HG02759 (cell line): ENCODE data around the gene SKIDA1.

Experiments
- ATAC-seq: cut with Tn5 transposase; IDR thresholded peaks from one replicate; pipeline ENCODE4 v1.9.1; 2021; ENCODE audit warnings: mild to moderate bottlenecking, moderate library complexity; ENCODE audit not compliant: unreplicated experiment

Gene SKIDA1

DNA sequence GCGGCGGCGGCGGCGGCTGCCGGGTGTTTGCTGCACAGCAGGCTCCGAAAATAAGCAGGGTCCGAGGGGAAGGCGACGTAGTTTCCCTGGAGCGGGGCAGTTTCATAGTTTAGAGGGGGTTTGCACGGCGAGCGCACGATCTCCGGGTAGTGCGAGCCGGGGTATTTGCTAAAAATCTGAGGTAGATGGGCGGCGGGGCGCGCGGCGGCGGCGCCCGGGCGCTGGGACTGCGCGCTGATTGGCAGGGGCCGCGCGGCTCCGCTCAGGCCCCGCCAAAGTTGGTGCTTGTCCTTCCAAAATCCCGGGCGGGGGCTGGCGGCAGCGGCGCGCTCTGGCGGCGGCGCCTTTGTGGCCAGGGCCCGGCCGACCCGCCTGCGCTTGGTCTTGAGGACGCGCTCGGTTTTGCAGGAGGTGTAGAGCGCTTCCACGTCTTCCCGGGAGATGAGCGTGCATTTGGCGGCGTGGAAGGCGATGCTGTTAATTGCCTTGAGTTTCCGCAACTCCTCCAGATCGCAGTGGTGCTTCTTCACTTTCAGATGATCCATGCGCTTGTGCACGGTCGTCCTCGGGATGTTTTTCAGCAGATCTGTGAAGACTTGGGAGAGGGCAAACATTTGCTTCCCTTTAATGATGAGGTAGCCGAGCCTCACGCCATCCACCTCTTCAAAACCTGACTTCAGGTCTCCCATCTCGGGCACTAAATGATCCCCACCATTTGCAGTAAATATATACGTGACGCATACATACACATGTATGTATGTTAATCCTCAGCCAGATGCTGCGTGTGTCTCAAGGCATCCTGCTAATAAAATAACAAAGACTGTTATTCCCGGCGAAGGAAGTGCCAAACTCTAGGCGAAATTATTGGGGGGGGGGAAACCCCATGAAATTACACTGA, 8.1 kb downstream of the SKIDA1 start:
- peak; percentile 74 for ATAC-seq

DNA sequence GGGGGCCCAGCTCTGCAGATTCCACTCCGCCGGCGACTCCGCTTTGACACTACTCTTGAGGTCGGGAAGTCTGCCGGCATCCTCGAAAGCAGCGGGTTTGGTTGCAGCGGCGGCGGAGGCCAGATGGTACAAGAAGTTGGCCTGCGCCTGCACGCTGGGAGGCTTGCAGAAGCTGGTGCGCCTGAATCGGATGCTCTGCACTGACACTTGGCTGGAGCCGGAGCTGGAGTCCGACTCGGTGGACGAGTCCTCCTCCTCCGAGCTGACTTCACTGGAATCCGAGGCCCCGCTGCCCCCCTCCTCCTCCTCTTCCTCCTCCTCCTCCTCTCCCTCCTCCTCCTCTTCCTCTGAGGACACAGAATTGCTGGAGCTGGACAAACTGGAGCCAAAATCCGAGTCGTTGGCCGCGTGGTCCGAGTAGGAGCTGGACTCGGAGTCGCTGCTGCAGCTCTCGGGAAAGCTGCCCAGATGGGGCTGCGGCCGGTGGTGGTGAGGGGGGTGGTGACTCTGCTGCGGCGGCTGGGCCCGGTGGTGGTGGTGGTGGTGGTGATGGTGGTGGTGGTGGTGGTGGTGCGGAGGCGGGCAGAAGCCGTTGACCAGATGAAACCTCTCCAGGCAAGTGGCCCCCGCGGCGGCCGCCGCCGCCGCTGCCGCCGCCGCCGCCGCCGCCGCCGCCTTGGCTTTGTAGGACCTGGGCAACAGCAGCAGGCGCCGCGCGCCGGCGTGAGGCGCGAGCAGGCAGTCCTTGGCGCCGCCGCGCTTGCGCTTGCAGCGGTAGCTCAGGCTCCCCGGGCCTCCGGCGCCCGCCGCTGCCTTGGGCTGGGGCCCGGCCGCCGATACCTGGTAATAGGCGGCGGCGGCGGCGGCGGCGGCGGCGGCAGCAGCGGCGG, 9.0 kb downstream of the SKIDA1 start:
- ATAC-seq = peak; percentile 73

DNA sequence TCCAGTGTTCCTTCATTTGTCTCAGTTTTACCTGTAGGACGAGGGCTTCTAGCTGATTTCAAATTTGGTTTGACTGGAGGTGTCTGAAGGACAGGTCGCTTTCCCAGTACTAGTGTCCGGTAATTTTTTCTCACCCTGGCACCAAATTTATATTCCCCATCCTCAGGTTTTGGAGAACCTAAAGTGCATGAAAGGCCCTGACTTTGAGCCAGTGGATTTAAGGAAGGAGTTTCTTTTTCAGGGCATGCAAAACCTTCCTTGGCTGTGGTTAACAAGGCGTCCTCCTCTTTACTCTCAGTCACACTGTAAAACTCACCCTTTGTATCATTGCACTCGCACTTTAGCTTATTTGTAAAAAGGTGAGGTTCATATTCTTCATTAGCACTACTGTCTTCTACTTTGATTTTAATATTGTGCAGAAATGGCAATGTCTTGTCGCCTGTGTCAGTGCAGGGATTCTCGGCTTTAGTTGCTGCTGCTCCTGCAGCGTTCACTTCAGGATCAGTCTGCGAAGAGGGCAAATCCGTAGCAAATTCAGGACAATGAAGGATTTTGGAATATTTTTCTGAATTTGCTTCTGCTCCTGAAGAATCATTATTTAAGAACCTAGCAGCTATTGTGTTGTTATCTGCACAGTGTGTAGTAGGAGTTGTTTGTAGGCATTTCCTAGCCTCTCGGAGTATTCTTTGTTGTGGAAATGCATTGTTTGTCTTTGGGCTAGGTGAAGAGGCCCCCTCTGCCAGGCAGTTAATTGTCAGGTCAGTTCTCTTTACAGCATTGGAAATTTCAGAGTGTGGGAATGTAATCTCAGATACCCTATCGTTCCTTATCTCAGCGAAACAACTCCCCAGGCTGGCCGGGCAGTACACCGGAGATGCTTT, 9.9 kb downstream of the SKIDA1 start:
- ATAC-seq = no peak

DNA sequence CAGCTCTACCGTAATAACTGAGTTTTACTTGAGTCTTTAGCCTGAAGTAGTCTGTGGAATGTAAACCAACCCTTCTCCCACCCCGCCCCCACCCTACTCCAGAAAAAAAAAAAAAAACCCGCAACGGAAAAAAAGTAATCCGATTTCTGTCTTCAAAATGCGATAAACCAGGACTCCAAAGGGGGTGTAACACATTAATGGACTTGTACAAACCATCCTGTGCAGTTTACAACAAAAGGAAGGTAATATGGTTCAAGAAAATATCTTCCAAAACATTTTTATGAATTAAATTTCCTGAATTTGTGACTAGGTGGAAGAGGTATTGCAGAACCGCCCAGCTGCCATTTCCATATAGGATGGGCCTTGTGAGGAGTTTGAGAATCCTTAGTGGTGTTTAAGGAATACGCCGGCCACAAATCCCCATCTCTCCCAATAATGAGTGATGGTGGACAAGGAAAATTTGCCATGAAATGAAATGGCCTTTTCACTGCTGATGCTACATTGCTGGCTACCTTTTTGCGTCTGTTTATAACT, 10.6 kb downstream of the SKIDA1 start:
- no peak for ATAC-seq

DNA sequence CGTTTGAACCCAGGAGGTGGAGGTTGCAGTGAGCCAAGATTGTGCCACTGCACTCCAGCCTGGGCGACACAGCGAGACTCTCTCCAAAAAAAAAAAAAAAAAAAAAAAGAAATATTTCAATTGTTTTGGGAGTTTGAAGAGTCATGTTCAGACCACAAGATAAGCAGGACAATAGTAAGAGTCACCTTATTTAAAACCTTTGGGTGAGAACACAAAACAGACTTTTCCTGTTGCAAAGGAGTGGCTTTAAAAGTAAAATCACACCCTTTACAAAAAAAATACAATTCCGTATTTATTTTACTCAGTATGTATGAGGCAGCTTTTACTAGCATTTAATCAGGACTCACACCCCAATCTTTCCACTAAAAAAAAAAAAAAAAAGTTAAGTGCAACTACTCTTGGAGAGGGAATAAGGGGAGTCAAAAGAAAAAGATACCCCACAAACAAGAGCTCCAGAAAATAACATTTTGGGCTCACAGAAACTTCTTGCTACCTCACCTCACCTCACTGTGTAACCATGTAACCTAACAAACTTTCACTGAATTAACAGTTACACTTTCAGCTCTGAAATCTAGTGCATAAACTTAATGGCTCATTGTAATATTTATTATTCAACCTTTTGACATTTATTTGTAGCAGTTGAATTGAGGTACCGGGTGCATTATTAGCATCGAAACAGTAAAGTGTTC, 11.2 kb downstream of the SKIDA1 start:
- no peak for ATAC-seq

DNA sequence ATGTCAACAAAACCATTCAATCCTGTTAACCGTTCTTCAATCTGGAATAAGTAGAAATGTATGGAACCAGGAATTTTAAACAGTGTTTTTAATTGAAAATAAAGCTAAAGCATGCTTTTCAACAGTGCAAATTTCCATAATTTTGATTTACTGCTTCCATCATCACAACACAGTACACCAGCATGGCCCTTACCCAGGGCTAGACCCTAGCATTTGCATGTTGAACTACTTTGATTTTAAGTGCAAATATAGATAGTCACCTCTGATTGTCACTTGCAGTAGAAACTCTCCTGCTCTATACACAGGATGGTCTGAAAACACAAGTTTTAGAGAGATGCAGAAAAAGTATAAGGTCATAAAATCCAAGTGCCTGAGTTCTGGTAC, 12.1 kb downstream of the SKIDA1 start:
- no peak for ATAC-seq

DNA sequence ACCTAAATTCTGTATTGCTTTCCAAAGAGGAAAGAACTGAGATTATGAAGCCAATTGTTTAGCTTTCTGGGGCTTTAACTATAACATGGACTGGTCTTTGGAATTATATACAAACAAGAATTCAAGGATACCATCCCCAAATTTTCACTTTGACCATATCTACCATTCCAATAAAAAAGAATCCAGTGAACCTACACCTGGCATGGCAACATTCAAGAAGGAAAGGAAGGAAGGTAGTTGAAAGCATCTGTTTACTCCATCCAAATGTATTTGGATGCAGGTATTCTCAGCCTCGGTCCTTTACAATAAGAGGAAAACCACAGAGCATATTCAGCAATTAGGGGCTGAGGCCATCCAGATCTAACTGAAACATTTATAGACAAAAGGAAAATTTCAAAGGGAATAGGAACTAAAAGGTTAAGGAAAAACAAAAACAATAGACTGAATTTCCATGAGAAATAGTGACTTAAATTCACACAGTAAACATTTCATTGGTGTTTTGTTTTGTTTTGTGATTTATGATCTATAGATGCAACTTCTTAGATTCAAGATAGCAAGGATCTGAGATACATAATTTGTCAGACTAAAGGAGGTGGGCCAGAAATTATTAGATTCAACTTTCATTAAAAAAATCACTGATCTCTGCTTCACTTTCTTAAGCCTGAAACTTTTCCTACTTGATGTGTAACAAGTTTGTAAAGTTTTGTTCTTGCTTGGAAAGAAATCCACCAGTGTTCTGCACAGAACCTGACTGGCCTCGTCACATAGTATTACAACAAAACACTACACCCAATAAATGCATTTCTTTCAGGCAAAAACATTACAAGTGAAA, 12.7 kb downstream of the SKIDA1 start:
- ATAC-seq = no peak

DNA sequence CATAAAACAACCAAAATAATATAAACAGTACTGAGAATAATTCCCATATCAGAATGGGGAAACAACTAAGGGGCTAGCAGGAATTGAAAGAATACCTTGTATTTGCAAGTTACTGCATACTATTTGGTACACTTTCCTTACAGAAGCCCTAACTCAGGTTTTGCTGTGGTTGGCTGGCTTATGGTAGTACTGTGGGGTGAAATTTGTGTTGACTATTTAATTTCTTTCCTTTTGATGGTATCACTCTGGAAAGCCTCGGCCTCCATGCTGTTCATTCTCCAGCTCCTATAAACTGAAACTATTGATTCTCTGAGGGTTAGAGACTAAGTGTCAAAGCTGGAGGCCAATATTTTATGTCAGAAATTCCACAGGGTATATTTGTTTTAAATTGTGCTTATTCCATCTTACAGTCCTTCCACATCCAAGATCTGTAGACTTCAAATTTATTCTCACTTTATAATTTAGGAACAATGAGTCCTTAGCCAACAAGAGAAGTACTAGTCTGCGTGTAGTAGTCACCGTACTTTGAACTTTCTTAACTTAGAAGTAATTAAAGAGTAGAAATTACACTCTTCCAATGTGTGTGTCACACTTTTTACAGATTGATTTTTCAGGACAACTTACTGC, 13.4 kb downstream of the SKIDA1 start:
- no peak for ATAC-seq

DNA sequence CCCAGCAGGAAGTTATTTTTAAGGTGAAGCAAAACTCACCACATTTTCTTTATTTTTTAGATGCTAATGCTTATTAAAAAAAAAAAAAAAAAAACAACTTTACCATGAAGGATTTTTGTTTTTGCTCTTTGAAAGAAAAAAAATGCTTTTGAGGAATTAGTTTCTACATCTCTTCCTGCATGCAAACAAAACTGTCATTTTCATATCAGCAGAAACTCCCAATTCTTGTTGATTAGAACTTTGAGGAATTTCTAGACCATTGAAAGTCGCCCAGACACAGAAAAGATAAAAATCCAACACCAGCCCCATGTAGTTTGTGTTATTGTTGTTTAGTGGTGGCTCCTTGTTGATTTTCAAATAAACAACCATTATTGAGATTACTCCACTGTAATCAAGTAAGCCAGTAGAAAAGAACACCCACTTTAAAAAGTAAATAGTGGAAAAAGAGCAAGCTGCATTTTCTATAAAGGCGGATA, 14.3 kb downstream of the SKIDA1 start:
- ATAC-seq = no peak

DNA sequence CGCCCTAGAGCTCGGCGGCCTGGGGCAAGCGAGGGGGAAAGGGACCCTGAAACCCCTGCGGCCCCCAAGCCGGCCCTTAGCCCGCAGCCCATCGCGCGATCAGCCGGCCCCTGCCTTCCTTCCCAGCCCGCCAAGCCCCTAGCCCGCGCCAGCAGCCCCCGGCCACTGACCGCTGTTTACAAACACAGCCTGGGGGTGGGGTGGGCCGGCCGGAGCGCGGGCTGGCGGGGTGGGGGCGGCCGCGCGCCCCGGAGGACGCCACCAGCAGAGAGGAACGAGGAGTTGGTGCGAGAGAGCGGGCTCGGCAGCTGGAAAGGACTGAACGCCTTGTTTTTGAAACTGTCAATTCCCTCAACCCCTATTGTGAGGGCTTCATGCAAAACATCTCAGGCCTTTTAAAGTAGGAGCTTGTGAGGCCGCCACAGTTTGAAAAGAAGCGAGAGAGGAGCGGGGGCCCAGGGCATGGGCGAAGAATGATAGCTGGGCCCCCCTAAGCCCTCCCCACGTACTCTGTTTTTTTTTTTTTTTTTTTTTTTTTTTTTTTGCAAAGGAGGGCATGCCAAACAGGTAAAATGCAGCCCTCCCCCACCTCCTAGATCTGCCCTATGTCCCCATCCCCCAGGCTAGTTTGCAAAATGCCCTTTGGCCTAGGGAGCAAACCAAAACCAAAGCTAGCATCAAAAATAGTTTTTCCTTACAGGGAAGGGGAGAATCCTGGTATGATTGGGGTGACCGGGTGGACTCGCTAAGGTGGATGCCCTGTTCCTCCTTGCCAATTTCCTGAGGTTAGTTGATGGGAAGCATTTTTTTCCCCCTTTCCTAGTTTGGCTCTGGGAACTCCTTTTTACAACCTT, 15.0 kb downstream of the SKIDA1 start:
- ATAC-seq = no peak

DNA sequence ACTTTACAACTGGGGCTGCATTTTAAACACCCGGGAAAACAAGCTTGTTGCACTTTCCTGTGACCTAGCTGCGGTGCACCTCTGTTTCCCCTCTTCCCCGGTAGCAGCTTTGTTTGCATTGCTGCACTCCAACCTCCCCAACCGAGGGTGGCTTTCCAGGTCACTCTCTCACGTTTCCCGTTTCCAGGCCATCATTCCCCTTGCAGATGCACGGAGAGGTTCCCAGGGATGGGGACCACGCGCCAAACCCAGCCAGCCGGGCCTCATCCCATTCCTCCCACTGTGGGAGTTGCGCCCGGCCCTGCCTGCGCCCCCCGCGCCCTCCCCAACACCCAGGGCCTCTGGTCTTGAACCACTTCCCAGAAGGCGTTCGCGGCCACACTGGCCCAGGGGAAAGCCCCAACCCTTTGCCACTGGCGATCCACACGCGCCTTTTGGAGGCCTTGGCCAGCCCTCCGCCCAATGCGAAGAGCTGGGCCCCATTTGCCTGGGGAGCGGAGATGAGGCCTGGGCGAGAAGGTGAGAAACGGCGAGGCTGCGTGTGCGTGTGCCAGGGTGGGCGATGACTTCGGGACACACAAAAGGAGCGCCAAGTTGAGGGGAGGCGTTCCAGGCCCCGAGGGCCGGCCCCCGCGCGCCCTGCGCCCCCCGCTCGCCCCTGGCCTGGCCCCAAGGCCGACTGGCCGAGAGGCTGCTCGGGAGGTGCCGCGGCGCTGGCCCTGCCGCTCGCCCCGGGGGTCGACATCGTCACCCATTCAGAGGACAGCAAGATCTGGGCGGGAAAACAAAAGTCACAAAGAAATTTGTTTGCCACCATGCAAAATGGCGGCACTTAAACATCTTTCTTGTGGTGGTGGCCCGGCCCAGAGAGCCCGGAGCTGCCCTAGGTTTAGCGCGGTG, 15.9 kb downstream of the SKIDA1 start:
- ATAC-seq = no peak

DNA sequence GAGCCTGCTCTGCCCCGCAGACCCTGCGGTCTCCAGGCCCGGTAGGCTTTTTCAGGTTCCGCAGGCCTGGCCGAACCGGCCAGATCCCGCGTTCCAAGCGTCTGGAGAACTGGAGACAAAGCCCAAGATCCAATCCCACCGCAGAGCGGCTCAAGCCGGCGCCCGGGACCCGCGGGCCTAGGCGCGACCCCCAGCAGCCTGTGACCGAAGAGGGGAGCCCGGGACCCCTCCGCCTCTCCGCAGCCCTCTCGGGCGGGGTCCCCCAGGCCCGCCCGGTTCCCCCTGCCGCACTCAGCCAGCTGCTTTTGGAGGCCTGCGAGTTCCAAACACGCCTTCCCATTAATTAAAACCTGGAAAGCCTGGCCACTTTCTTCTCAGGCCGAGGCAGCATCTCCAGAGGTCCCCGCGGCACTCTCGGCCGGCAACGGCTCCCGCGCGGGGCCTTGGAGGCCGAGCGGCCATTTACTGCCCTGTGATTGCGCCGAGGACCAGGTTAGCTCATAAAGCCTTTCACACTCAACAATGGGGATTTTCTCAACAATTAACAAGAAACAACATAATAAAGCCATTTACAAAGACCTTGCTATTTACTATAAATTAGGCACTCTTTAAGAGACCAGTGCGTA, 16.7 kb downstream of the SKIDA1 start:
- no peak for ATAC-seq

DNA sequence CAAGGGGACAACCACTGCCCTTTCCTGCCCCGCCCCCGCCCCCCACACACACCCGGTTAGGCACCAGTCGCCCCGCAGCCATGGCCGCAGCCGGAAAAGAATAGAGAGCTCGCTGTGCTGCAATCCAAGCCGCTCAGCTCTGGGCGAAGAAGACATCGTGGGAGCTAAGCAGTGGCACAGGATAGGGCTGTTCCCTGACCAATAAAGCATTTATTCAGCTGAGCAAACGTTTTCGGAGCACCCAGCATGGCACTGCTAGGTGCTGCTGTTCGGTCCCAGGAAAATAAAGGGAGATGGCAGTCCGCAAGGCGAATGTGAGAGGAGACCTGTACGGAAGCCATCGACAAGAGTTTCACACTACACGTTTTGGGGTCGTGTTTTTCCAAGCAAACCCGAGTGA, 18.3 kb downstream of the SKIDA1 start:
- no peak for ATAC-seq

DNA sequence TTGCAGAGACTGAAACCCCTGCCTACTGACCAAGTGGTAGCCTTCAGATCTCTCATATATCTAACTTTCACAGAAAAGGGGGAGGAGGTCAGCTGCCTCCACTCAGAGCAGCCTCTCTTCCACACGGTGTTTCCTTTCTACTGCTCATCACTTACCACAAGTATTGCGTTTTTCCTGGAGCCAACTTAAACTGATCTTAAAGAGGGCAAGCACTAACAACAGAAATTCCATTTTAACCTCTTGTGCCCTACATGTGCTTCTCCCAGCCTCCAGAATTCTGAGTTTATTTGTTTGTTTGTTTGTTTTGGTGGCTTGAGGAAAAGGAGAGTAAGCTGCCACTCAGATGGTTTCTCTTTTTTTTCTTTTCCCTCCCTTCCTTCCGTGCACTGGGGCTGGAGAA, 19.1 kb downstream of the SKIDA1 start:
- ATAC-seq = no peak

DNA sequence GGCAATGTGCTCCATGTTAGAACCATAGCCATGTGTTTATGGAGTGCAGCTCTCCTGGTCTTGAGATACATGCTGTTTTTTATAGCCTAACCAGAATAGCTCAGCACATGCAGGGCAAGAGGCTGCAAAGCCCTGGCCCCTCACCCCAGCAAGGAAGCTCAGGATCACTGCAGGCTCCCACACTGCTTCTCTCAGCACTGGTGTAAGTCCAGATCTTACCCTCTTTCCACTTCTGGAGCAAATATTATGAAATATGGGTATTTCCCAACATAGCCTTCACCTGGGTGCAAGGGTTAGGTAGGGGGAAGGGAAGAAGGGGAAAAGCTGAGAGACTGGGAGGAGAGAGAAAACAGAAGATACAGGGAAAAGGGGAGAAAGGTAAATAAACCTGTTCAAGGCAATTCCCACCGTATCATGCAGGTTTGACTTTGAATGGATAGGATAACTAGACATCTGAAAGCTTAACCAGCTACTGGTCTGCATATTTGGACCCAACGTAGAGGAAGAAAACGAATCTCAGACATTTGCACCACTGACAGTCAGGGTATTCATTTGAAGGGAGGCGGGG, 19.7 kb downstream of the SKIDA1 start:
- no peak for ATAC-seq

DNA sequence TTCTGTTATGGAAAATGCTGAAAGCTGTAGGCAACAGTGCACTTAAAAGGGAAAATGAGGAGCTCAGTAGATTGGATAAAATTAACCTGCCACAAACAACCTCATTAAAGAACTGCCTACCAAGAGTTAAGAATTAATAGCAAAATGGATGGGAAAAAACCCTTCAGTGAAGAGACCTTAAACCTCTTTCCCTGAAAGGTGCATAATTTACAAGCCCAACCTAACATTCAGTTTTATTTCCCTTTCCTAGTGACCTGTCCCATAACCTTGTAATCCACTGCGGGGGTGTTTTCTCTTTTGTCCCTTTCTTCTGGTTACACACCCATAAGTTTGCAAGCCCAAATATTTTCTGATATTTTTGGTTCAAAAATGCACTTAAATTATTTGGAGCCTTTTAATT, 21.9 kb downstream of the SKIDA1 start:
- no peak for ATAC-seq
